CD4-positive, alpha-beta T cell treated with Interleukin-4 for 1 hour (primary cell): ENCODE measurements around the gene TXNL4A.
A peak's percentile ranks its signal among the peaks of the same experiment; 100 is the strongest.
"Not testable (repeated sequence)": the region's sequence is repeated elsewhere in the genome, so short reads cannot be mapped to it uniquely, and the experiment has no call there.

Source experiments
- DNase-seq, 2 donors: peaks; one replicate each; pipeline ENCODE4 v3.0.0-alpha.2; 2020 to 2022

TXNL4A gene

DNA sequence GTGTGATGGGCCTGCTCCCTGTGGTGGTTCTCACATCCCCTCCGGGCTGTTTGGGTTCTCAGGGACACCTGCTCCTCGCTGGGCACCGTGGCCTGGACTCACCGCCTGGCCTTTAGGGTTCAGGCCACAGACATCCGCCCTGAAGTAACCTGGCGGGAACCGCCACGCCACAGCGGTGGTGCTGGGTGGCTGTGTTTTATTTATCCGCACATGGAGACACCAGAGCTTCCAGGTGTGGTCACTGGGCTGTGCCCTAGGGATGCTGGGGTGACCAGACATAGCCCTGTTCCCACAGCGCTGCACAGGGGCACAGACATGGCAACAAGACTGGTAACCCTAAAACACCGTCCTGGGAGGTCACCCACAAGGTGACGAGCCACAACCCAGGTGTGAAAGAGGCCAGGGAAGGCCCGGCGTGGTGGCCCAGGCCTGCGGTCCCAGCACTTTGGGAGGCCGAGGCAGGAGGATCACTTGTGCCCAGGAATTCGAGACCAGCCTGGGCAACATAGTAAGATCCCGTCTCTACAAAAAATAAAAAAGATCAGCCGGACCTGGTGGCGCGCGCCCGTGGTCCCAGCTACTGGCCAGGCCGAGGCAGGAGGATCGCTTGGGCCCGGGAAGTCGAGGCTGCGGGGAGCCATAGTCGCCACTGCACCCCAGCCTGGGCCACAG lies 24.6 kb downstream of the TXNL4A start:
- DNase-seq, result no peak

DNA sequence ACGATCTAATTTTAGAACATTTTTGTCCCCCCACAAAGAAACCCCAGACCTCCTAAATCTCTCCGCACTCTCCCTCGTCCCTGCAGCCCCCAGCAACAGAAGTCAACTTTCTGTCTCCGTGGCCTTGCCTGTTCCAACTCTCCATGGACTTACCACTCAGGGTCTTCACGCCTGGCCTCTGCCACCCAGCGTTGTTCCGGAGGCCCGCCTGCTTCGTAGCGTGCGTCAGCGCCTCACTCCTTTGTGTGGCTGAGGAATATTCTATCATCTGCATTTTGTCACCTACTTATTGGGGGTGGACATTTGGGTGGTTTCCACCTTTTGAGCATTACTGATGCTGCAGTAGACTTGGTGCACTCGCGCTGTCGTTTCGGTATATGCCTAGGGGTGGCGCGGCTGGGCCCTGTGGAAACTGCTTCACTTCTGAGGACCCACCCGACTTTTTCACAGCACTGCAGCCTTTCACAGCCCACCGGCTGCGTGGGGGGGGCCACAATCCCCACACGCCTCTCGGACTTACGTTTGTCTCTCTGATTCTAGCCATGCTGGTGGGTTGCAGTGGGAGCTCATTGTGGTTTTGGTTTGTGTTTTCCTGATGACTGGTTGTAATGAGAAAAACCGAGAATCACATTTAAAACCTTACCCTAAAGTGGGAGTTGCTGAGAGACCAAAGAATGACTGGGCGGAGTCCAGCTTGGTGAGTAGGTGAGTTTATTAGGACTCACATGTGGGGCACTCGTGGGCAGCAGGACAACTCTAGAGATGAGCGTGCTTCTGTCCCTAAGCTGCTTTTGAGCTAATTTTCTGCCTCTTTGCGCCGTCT lies 25.3 kb downstream of the TXNL4A start:
- peak; percentile 60 to 73 for DNase-seq

DNA sequence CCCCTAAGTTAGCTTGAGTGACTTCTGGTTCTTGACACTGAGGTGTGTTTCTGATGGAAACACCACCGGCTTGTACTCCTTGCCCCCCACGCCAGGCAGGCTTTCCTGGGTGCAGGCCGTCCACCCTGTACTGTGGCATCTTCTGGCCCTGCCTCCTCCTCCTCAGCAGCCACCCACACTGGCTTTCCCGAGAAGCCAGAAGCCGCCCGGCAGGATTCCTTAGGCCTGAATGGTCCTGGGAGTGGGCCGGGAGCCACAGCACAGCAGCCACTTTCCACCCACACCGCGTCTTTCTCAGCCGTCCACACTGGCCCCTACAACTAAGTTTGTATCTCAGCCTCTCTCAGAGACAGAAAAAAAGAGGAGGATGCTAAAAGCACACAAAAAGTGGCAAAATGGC lies 26.1 kb downstream of the TXNL4A start:
- DNase-seq, result no peak

DNA sequence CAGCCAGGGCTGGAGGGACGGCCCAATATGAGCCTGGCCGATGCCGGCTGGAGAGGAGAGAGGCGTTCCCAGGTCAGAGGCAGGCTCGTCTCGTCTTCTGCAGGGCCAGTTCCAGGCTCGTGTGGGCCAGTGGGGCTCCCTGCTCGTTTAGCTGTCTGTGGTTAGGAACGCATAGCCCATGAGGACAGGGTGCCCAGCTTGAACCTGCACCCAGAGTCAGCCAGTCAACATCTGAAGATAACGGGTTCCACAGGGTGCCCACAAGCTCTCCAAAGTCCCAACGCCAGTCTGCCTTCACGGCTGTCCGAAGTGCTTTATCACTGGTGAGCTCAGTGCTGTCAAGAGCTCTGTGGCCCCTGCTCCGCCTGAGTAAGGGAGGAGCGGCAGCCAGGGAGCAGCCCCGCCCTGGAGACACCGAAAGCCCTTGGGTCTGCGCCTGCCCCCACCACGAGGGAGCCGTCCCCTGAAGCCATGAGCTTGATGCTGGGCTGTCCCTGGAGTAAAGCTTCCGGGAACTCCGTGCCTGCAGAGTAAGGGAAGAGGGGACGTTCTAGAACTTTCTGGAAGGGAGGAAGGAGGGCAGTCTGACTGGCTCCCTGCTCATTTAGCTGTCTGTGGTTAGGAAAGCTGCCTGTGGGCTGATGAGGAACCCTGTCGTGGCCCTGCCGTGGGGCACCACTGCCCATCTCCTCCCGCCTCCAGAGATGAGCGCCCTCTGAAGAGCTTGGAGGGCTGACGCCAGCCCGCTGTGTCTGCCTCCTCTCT lies 26.7 kb downstream of the TXNL4A start:
- no peak for DNase-seq

DNA sequence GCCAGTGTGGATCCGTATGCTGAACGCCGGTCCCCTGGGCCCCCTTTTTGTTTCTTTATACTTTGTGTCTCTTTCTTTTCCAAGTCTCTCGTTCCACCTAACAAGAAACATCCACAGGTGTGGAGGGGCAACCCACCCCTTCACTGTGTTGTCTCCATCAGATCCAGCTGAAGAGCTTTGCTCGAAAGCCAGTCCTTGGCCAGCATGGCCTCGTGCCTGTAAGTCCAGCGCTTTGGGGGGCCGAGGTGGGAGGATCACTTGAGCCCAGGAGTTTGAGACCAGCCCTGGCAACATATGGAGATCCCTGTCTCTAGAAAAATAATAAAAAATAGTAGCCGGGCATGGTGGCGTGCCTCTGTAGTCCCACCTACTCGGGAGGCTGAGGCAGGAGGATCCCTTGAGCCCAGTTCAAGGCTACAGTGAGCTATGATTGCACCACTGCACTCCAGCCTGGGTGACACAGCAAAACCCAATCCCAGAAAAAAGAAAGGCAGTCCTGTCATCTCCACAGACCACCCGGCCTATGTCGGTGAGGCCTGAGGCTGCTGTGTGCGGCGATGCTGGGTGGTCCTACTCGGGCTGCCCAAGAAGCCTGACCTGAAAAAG lies 27.3 kb downstream of the TXNL4A start:
- no peak for DNase-seq

DNA sequence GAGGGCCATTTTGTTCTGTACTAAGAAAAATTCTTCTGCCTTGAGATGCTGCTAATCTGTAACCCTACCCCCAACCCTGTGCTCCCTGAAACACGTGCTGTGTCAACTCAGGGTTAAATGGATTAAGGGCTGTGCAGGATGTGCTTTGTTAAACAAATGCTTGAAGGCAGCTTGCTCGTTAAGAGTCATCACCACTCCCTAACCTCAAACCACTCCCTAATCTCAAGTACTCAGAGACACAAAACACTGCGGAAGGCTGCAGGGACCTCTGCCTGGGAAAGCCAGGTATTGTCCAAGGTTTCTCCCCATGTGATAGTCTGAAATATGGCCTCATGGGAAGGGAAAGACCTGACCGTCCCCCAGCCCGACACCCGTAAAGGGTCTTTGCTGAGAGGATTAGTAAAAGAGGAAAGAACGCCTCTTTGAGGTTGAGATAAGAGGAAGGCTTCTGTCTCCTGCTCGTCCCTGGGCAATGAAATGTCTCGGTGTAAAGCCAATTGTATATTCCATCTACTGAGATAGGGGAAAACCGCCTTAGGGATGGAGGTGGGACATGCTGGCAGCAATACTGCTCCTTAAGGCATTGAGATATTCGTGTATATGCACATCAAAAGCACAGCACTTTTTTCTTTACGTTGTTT lies 28.1 kb downstream of the TXNL4A start:
- DNase-seq, result not testable (repeated sequence)

DNA sequence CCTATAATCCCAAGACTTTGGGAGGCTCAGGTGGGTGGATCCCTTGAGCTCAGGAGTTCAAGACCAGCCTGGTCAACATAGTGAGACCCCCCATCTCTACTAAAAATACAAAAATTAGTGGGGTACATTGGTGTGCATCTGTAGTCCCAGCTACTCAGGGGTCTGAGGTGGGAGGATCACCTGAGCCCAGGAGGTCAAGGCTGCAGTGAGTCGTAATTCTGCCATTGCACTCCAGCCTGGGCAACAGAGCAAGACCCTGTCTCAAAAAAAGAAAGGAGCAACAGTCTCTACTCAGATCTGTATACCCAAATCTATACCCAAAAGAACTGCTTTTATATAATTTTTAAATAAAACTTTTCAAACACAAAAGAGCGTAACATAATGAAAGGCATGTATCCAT lies 29.4 kb downstream of the TXNL4A start:
- DNase-seq, result no peak

DNA sequence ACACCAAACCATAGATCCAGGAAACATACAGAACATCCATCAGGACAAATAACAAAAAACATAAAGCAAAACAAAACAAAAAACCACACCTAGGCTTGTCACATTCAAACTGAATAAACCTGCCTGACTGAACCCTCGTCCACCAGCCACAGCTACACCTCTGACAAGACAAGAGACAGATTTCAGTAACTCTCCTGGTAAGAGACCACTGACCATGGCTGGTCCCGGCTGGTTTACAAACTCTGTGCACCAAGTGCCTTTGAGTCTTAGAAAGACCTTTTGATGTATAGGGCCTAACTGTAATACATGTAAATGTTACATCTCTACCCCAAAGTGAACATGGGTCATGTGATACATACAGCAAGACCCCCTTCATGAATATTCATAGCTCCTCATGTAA lies 32.1 kb downstream of the TXNL4A start:
- no peak for DNase-seq

DNA sequence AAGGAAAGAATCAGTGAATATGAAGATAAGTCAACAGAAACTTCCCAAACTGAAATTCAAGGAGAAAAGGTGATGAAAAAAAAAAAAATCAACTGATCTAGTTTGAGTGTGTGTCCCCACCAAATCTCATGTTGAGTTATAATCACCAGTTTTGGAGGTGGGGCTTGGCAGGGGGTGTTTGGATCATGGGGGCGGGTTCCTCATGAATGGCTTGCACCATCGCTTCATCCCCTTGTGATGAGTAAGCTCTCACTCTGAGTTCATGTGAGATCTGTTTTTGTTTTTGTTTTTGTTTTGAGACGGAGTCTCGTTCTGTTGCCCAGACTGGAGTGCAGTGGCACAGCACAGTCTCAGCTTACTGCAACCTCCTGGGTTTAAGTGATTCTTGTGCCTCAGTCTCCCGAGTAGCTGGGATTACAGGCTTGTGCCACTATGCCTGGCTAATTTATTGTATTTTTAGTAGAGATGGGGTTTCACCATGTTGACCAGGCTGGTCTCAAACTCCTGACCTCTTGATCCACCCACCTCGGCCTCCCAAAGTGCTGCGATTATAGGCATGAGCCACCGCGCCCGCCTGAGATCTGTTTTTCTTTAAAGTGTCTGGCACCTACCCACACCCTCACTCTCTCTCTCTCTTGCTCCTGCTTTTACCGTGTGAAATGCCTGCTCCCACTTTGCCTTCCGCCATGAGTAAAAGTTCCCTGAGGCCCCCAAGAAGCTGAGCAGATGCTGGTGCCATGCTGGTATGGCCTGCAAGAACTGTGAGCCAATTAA lies 32.9 kb downstream of the TXNL4A start:
- DNase-seq, result no peak

DNA sequence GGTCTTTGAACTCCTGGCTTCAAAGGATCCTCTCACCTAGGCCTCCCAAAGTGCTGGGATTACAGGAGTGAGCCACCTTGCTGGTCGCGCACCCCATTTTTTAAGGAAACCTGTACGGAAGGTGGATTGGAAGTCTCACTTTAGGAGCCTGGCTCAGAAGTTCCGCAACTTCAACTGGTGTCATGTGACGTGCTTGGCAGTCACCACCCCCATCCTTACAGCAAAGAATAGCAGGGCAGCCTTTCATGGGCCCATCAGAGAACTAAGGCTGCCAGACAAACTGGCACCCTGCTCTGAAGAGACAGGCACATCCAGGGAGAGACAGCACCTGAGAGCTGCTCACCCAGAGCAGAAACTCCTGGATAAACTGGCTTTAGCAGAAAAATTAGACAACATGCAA lies 33.6 kb downstream of the TXNL4A start:
- no peak for DNase-seq

DNA sequence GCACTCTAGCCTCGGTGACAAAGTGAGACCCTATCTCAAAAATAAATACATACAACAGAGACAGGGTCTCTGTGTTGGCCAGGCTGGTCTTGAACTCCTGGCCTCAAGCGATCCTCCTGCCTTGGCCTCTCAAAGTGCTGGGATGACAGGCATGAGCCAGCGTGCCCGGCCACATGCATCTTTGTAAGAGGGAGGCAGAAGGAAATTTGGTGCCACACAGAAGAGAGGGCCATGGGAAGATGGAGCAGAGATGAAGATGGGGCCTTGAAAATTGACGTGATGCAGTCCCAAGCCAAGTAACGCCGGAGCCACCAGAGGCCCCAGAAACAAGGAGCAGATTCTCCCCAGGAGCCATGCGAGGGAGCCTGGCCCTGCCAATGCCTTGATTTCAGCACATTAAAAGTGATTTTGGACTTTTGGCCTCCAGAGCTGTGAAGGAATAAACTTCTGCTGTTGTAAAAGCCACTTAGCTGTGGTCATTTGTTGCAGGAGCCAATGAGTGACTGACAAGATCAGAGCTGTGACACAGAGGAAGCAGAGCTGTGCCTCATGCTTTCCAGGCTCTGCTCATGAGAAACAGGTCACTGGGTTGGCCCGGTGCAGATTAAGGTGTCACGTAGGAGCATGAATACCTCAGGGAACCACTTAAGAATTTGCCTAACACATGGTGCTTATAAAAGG lies 34.3 kb downstream of the TXNL4A start:
- DNase-seq, result no peak

DNA sequence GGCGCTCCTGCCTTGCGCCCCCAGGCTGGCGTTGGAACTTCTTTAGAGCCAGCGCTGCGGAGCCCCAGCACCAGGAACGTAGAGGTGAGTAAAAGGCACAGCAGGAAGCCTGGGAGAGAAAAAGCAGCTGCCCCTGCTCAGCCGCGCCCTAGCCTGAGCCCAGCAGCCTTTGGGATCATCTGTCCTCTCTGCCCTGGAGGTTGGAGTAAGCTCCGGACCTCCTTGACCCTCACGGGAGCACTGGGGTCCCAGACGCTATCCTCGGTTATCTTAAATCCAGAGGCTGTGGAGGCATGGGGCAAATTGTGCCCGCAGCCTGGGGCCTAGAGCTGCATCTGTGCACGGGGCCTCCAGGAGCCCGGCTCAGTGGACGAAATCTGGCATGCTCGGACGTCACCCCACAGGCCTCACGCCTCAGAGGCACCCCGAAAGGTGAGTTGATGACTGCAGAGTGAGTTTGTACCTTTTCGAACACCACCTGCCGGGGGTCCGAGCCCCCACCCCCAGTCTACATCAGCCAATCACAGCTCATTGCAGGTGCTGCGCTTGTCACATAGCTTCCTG lies 35.3 kb downstream of the TXNL4A start:
- DNase-seq, result no peak

DNA sequence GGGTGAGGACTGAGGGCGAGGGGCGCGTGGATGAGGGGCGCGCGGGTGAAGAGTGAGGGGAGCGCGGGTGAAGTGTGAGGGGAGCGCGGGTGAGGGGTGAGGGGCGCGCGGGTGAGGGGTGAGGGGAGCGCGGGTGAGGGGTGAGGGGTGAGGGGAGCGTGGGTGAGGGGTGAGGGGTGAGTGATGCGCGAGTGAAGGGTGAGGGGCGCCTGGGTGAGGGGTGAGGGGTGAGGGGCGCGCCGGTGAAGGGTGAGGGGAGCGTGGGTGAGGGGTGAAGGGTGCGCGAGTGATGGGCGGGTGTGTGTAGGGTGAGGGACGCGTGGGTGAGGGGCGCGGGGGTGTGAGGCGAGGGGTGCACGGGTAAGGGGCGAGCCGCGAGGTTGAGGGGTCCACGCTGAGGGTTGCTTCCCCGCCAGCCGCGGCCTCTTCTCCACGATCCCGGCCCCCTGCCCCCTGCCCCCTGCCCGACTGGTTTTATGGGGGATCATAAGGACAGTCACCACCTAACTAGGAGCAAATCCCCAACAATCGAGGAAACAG lies 35.8 kb downstream of the TXNL4A start:
- no peak for DNase-seq

DNA sequence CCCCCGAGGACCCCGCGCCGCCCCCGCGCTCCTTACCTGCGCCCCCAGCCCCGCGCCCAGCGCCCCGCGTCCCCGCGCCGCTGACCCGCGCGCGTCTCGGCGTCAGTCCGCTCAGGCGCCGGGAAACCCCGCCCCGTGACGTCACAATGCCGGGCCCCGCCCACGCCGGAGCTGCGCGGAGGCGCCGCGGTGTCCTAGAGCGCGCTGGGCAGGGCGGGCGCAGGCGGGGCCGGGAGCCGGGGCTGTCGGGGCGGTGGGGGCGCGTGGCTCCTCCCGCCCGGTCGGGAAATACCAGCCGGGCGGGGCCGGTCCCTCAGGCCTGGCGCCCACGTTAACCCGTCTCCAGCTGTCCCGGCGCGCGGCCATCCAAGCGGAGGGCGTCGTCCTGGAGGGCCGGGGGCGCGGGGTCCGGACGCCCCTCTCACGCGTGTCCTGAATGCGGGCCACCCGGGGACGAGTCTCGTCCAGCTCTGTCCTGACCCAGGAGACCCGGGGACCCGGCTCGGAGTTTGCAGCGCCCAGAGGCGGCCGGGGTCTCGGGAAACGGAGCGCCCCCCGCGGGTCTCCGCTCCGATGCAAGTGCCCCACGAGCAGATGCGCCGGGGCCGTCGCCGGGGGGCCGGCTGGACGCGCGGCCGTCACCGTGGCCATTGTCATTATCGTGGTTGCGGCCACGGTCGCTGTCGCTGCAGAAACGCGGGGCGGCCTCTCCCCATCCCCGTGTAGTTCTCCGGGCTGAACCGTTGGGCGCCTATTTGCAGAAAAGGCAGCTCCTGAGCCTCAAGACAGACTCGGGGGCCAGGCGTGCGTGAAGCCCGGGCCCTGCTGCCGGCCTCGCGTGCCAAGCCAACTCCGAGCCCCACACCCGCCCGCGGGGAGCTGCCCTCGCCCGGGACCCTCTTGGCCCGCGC lies 36.6 kb downstream of the TXNL4A start, which contains the start of gene SLC66A2:
Gene SLC66A2 (minus strand): TSS at position 109 of the 911 bp plus-strand sequence. CDS start 727 bp downstream, outside the sequence.
- peak; percentile 93 to 94 for DNase-seq

DNA sequence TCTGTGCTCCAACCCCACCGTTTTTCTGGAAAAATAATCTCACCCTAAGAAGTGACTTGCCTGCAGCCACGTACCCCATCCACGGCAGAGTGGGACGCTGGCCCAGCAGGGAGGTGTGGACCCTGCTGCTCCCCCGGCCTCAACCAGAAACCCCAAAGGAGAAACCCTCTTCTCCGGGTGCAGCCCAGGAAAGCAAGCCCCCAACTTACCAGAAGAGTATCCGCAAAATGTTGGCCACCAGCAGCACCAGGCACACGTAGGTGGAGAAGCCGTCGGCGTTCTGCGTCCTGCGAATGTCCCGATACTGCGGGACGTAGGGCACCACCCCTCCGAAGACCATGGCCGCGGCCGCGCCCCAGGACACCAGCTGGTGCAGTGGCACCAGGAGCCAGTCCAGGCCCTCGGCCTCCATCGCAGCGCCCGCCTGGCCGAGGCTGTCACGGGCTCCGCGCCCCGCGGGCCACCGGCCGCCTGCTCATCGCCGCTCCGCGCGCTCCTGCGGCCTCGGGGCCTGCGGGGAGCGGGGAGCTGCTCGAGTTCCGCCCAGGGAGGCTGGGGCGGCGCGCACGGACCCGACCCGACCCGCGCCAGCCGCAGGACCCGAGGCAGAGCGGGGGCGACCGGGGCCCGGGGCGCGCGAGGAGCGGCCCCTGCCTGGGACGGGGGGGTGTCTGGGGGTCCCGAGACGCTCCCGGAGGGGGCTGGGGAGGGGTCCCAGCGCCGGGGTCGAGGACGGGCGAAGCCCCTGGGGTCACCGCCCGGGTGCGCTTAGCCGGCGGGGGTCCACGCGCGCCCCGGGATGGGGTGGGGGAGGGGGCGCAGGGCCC lies 37.6 kb downstream of the TXNL4A start:
- no peak for DNase-seq

DNA sequence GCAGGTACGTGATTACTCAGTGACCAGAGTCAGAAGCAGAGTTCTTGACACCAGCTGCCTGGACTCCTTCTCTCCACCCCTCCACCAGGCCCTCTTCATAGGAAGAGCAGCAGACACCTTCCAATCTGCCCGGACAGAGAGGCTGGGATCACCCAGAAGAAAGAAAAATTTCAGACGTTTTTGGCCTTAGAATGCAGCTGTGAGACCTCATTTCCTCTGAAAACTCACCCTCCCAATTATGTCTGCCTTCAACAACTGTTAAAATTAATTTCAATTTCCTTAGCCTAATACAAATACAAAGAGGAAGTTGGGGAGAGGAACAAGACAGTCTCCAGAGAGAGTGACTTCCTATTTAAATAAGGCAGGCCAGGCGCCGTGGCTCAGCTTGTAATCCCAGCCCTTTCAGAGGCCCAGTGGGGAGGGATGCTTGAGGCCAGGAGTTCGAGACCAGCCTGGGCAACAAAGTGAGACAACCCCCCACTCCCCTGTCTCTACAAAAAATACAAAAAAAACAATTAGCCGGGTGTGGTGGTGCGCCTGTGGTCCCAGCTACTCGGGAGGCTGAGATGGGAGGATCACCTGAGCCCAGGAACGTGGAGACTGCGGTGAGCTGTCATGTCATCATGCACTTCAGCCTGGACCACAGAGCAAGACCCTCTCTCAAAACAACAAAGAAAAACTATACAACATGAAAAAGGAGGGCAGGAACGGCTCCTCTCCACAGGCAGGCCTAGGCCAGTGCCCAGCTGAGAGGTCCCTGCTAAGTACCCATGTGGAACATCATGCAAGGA lies 38.5 kb downstream of the TXNL4A start:
- peak in 1 of 2 donors; percentile 68 for DNase-seq

DNA sequence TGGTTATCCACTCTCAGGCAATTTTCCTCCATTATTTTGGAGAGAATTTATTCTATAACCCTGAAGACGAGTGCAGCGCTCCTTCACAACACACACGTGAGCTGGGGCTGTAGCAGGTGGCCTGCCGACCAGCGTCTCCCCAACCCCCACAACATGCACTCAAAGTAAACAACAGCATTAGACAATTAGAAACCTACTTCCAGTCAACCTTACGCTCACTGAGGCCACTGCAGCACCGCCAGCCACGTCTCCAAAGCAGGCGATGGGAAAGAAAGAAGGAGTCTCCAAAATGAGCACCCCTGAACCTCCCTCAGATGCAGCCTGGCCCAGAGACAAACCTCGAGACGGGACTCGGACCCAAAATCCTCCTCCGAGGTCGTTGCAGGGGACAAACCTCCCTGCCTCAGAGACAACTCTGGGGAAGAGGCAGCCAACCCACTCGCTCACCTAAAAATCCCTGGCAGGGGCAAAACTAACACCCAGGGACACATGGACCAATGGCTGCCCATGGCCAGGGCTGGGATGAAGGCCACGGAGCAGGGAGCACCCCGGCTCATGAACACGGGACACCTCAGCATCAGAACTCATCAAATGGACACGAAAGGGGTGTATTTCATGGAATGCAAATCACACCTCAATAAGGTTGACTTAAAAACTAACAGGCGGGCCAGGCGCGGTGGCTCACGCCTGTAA lies 39.5 kb downstream of the TXNL4A start:
- DNase-seq, result no peak
